RWPE1 (cell line): ENCODE measurements around the gene PIKFYVE.

Experiments used
- CTCF ChIA-PET: fragments of 350-600 bp; sonication (Branson Sonifier 250); formaldehyde crosslinking; extraction: SDS; loops from one replicate; lab custom pipeline; 2021; lab: Yijun Ruan, JAX
- POLR2A ChIA-PET: fragments of 400-600 bp; formaldehyde crosslinking; extraction: SDS; loops from one replicate; lab custom pipeline; 2020; ENCODE audit warnings: antibody characterized with exemption; ENCODE audit not compliant: low non-redundant PET; lab: Yijun Ruan, JAX
- DNase-seq: peaks from one replicate; pipeline ENCODE4 v3.0.0; 2012; ENCODE audit warnings: low spot score
- H3K27ac ChIP-seq: fragments of 450-650 bp; 2 replicates; pipeline ENCODE4 v1.5.1; 2017
- CTCF ChIP-seq: fragments of 450-650 bp; conservative IDR thresholded peaks from 2 replicates; pipeline ENCODE4 v1.5.1; 2017; ENCODE audit warnings: low read depth, mild to moderate bottlenecking

The PIKFYVE gene

GRCh38 chr2:208278549-208278948 lies 12.5 kb downstream of the PIKFYVE start:
- no peak overlapping the region for H3K27ac ChIP-seq
- CTCF ChIA-PET, result no interaction called here
- POLR2A ChIA-PET, result no interaction called here
- no peak for TF ChIP-seq CTCF
- DNase-seq, result no peak

GRCh38 chr2:208279236-208279635 lies 13.2 kb downstream of the PIKFYVE start:
- CTCF ChIA-PET, result no interaction called here
- no peak for TF ChIP-seq CTCF
- no peak for DNase-seq
- POLR2A ChIA-PET, result no interaction called here
- no peak overlapping the region for H3K27ac ChIP-seq

- DNase-seq, result no peak
- CTCF ChIA-PET, result no interaction called here
- no peak for TF ChIP-seq CTCF
- no peak overlapping the region for H3K27ac ChIP-seq
- POLR2A ChIA-PET, result no interaction called here
These were observed 14.2 kb downstream of the PIKFYVE start for GRCh38 chr2:208280234-208280633.

GRCh38 chr2:208280933-208281332 lies 14.9 kb downstream of the PIKFYVE start:
- CTCF ChIA-PET, result no interaction called here
- no peak for DNase-seq
- TF ChIP-seq CTCF, result no peak
- no peak overlapping the region for H3K27ac ChIP-seq
- POLR2A ChIA-PET, result no interaction called here

- DNase-seq, result no peak
- H3K27ac ChIP-seq, result no peak overlapping the region
- CTCF ChIA-PET, result no interaction called here
- TF ChIP-seq CTCF, result no peak
- POLR2A ChIA-PET, result no interaction called here
These were observed 19.8 kb downstream of the PIKFYVE start for GRCh38 chr2:208285853-208286252.

GRCh38 chr2:208294482-208295024 lies 28.5 kb downstream of the PIKFYVE start:
- POLR2A ChIA-PET, result no interaction called here
- CTCF ChIA-PET, result no interaction called here
- TF ChIP-seq CTCF, result no peak
- no peak for DNase-seq
- no peak overlapping the region for H3K27ac ChIP-seq
